ENCODE results near the gene AP2M1.
"Not testable (repeated sequence)": the region's sequence is repeated elsewhere in the genome, so short reads cannot be mapped to it uniquely, and the experiment has no call there.

The AP2M1 gene

DNA sequence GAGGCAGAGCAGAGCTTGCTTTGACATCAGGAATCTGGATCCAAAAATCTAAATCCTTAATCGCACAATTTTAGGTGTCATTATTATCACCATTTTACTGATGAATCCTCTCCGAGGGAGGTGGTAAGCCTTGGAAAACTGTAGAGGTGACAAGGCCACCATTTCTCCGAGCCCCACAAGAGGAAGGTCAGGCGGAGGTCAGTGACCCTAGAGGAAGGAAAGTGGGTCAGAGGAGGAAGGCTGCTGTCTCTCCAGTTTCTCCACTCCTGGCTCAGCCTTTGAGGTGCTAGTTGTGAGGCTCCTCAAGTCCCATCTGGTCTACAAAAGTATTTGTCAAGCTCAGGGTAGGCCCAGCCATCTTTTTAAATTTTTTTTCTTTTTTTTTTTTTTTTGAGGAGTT, 16.3 kb upstream of the AP2M1 start:
- DNase-seq: no peak

DNA sequence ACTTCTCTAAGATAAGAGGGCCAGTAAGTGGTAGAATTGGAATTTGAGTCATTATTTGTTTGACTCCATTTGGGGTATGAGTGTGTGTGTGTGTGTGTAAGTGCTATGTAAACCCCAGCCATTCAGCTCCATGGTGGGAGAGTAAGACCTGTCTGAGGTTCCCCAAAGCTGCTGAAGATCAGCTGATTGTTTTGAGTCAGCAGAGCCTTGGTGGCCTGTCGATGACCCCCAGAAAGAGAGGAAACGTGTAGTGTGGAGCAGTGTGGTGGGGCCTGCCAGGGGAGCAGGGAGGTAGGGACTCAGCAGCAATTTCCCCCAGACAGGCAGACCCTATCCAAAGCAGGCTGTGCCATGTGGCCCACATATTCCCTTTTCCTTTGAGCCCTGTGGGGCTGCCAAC, 14.2 kb upstream of the AP2M1 start:
- no peak for DNase-seq

DNA sequence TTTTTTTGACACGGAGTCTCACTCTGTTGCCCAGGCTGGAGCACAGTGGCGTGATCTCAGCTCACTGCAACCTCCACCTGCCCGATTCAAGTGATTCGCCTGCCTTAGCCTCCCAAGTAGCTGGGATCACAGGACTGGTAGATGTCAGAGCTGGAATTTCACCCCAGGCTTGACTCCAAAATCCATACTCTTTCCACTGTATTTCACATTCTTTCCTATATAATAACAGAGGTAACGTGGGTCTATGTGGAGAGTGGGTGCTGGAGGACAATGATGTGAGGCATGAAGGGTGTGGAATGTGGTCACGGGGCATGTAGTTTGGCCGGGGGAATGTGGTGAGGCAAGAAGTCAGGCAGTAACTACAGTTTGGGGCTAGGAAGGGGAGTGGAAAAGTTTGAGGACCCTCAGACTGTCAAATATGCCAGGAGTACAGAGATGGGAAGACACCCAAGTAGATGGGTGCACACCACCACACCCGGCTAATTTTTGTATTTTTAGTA, 12.0 kb upstream of the AP2M1 start:
- not testable (repeated sequence) for DNase-seq

DNA sequence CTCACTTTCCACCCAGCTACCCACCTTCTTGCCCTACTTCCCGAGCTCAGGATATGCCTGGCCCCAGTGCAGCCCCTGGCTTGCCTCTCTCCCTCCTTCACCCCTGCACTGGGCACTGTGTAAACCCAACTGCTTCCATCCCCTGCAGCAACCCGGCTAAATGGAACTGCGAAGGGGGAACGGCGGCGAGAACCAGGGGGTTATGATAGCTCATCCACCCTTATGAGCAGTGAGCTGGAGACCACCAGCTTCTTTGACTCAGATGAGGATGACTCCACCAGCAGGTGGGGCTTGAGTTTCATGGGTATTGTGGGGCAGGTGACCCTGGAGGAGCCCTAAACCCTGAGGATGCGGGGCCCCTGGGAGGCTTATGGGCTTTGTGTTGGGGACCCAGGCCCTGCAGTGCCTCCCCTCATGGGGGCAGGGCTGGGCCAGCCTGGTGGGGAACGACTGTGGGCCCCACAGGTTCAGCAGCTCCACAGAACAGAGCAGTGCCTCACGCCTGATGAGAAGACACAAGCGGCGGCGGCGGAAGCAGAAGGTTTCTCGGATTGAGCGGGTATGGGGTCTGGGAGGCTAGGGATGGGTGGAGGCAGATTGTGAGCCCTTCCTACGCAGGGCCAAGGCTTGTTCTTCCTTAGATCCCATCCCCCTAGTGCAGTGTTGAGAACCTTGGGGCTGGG, 9.9 kb upstream of the AP2M1 start:
- no peak for DNase-seq

DNA sequence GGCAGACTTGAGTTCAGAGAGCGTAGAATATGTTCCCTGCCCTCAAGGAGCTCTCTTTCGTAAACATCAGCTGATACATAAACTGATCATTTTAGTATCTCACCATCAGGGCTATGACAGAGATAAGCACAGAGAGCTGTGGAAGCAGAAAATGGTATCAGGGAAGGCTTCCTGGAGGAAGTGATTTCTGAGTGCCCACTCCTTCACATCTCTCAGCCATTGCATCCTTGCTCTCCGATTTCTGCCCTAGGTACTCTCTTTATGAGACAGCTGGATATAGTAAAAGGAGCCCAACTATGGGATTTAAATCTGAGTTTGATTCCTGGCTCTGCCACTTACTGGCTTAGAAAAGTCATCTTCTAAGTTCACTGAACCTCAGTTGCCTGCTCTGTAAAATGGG, 9.1 kb upstream of the AP2M1 start:
- DNase-seq: no peak

DNA sequence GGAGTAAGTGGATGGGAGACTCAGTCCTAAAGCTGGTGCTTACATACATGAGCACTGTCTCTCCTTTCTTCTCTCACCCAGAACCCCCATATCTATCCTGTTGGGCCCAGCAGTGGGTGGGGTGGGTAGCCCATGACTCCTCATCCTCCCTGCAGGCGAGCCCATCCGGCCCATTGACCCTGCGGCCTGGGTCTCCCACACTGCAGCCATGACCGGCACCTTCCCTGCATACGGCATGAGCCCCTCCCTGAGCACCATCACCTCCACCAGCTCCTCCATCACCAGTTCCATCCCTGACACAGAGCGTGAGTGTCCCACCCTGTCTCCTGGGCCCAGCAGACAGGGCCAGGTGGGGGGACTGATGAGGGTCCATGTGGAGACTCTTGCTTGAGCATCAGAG, 8.0 kb upstream of the AP2M1 start:
- DNase-seq: no peak

DNA sequence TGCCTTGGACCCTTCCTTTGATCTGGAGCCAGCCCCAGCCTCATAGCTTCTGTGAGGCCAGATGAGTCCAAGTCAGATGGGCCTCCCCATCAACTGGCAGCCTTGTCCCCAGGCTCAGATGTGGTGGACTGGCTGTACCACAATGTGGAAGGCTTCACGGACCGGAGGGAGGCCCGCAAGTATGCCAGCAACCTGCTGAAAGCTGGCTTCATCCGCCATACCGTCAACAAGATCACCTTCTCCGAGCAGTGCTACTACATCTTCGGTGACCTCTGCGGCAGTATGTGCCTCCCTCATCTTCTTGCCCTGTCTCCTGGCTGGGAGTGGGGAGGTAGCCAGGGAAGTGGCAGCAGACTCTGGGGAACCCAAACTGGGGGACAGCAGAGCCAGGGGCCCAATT, 6.9 kb upstream of the AP2M1 start:
- no peak for DNase-seq

DNA sequence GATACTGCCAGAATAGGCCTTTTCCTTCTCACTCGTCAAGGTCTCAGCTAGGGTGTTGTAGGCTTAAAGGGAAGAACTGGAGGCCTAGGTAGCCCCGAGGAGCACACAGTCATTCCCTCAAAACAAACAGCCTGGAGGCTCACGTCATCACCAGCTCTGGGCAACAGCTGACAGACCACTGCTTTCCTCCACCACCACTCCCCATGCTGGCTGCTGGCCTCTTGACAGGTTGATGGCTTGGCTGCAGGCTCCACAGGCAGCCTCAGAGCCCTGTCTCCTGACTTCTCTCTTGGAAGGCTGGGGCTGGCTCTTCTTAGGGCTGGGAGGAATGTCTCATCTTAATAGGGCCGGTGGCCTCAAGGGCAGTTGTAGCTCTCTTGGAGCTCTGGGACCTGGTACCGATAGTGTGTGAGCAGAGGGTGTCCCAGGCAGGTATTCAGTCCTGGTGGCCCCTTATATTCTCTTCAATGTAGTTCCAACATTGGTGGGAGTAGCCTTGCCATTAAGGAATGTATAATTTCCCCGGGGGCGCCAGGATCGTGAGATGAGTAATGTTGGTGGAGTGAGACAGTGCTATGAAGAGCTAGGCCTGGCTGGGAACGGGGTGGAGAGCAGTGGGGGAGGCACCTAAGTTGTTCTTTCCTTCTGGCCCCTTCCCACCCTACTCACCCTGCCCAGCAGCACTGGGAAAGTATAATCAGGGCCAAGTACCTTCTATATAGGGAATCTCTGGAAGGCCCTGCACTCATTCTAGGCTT, 6.1 kb upstream of the AP2M1 start:
- no peak for DNase-seq

DNA sequence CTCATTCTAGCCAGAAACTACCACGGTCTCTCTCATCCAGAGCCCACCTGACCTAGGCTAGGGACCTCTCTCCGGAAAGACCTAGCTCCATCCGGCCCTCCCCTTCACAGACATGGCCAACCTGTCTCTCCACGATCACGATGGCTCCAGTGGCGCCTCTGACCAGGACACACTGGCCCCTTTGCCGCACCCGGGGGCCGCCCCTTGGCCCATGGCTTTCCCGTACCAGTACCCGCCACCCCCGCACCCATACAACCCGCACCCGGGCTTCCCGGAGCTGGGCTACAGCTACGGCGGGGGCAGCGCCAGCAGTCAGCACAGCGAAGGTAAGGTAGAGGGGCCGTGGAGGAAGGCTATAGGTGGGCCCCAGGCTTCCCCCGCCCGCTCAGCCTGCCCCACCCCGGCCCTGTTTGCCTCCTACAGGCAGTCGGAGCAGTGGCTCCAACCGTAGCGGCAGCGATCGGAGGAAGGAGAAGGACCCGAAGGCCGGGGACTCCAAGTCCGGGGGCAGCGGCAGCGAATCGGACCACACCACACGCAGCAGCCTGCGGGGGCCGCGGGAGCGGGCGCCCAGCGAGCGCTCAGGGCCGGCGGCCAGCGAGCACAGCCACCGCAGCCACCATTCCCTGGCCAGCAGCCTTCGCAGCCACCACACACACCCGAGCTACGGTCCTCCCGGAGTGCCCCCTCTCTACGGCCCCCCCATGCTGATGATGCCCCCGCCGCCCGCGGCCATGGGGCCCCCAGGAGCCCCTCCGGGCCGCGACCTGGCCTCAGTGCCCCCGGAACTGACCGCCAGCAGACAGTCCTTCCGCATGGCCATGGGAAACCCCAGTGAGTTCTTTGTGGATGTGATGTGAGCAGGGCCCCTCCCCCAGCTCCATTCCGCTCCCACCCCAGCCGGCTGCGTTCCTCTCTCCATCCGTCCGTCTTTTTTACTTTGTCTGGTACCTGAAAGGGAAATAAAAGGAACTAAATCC, 4.5 kb upstream of the AP2M1 start:
- DNase-seq: no peak

DNA sequence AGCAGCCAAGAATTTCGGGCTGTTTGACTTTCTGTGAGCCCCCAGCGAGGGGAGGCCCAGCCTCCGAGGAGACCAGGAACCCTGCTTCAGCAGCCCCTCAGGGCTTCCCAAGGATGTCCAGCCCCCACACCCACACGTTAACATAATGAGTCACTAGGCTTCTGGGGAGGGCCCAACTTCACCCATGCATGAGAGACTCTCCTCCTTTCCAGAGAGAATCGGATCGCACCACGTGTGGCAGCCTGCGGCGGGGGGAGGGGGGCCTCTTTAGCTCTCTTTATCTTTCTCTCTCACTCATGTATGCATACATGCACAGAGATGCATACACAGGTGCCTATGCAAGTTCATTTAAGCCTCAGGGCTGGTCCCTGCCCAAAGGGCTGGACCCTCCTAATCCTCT, 3.1 kb upstream of the AP2M1 start:
- no peak for DNase-seq

DNA sequence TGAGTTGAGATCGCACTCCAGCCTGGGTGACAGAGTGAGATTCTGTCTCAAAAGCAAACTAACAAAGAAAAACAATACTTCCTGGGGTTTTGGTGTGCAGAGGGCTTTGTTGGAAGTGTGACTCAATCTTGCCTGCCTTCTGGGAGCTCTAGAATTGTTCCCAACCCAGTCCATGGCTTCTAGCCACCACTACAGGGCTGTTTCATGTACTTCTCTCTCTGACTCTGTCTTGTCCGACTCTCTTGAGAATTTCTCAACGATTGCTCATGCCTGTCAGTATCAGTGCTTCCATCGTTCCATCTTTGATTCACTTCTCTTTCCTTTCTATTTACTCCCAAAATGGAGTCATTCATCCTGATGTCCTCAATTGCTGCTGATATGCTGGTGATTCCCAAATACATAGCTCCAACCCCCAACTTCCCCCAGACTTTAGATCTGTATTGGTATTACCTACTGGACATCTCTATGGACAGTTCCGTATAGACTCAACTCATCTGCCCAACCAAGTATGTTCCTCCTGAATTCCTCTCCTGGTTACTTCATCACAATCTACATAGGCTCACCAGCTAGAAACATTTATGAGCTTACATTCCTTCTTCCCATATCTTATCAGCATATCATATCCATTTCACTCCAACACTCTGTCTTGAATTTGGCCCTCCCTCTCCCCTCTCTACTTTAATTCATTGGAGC, 1.8 kb upstream of the AP2M1 start:
- no peak for DNase-seq

DNA sequence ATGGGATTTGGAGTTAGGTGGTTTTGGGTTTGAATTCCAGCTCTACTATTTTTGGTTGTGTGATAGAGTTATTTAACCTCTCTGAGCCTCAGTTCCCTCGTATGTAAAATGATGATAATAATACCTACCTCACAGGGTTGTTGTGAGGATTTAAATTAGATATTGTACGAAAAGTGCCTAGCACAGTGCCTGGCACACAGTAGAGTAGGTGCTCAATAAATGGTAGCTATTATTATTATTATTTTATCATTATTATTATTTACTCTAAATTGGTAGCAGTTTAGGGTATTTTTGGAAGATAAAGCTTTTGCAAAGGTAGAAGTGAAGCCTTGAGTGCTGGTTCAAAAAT, 1.3 kb upstream of the AP2M1 start:
- no peak for DNase-seq

DNA sequence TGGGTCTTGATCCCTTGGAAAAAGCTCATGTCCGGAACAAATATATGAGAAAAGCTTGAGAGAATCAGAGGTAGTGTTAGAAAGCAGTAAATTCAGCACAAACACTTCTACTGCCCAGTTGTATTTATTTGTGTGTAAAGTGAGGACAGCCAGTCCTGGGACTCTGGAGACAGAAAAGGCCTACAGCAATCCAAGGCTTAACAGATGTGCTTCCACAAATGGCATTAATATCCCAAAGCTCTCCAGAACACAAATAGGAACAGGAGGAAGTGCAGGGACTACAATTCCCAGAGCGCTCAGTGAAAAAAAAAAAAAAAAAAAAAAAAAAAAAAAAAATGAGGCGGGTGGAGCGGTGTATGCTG, 390 bp upstream of the AP2M1 start:
- DNase-seq: no peak

DNA sequence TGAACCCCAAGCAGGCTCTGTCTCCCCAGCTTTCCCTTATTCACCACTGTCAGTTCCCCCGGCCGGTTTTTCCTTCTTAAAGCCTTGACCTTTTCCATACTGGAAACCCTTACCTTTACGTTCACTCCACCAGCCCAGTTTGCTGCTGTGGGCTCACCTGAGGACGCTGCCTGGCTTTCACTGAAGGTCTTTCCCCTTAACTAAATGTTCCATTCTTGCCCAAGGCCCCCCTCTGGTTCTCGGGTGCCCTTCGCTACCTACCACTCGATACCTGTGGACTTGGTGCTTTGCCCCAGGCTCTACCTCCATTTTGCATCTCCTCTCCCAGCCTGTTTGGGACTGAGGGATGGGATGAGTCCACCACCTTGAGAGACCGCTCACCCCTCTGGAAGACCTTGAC, 851 bp downstream of the AP2M1 start:
- no peak for DNase-seq

DNA sequence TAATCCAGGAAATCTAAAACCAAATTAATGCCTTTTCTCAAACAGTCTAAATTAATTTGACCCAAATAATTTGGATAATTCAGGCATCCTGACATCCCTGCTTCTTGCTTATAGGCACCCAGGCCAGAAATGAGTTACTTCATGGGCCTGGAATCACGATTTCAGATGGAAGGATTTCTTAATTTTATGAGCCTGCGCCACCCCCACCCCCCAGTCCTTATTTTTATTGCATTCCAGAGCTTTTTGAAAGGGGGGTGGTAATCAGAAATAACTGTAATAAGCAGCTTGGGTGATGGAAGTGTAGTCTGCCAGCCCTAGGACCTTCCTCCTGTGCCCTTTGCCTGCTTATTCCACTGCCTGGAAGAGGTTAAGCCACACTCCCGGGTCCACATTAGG, 1.3 kb downstream of the AP2M1 start:
- no peak for DNase-seq

DNA sequence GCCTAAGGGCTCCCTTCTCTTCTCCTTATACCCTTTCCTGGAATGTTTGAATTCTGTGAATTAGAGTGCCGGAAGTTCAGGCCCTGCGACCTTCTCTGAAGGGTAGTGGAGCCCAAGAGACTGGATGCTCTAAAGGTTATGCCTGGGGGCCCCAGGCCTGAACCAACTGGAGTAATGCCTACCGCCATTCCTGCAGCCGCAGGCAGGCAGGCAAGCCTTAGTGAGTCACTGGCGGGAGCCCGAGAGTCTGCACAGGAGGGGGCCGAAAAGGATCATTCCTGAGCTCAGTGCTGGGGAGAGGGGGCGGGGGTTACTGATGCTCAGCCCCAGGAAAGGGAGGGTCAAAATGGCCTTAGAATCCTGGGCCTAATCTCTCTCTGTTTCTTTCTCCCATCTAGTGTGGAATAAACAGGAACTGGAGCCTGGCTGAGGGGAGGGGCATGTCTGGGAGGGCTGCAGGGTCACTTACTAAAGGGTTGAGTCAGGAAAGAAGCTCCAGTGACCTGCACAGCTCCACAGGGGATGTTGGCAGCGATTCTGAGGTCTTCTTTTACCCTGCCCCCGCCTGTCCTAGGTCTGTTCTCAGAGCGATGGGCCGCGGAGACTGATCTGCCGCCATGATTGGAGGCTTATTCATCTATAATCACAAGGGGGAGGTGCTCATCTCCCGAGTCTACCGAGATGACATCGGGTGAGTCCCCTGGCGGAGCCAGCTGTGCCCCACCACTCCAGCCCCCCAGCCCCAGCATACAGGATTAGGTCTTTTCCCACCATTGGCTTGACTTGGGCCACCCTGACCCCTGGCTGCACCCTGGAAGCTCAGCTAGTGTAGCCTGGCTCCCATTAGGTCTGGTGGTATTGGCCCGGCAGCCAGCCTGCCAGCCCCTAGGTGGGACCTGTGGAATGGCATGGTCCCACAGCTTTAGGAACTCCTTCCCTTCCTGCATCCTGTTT, 2.0 kb downstream of the AP2M1 start:
- peak; percentile 60 for DNase-seq

DNA sequence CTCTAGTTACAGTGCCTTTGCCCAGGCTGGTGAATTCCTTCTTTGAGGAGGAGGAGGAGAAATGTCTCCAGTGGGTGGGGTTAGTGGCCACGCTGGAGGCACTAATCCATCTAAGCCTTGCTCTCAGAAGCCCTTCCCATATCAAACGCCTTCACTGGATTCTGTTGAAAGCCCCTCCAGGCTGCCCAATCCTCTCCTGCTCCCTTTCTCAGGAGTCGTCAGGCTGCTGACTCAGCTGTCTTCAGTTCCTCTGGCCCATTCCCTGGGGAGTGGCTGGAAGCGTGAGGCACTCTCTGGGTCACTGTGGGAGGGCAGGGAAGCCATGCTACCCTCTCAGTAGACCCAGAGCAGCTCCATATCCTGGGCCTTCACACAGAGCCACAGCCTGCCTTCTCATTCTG, 2.7 kb downstream of the AP2M1 start:
- no peak for DNase-seq

DNA sequence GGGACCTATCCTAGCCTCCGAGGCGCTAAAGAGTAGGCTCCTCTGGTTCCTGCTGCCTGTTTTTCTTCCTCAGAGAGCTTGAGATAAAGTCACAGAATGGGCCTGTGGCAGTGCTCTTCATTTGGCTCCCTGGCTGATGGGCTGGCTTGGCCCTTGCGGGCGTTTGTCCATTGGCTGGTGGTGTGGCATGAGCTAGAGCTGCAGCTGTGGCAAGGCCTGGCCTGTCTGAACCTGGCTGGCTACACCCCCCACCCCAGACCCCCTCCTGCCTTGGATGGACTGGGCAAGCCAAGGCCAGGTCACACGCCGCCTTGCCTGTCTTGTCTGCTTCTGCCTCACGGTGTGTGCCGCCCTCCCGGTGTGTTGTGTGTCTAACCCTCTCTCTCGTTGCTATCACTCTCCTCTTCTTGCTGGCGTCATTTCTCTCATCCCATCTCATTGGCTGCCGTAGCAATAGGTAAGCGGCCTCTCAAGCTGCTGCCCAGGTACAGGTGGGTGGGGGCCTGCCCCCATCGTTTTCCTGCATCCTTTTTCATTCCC, 3.2 kb downstream of the AP2M1 start:
- DNase-seq: no peak

DNA sequence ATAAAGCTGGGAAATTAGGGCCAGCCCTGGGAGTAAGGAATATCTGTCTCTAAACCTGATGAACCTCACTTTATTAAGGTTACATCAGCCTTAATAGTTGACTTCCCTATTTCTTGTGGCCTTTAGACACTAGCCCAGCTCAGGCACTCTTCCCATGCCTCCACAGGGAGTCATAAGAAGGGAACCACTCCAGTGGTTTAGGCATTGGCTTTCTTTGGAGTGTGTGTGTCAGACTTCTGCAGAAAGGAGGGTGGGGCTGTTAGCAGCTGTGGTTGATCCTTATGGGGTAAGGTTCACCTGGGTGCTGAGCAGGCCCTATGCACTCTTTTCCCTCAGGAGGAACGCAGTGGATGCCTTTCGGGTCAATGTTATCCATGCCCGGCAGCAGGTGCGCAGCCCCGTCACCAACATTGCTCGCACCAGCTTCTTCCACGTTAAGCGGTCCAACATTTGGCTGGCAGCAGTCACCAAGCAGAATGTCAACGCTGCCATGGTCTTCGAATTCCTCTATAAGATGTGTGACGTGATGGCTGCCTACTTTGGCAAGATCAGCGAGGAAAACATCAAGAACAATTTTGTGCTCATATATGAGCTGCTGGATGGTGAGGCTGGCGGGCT, 4.0 kb downstream of the AP2M1 start:
- no peak for DNase-seq

DNA sequence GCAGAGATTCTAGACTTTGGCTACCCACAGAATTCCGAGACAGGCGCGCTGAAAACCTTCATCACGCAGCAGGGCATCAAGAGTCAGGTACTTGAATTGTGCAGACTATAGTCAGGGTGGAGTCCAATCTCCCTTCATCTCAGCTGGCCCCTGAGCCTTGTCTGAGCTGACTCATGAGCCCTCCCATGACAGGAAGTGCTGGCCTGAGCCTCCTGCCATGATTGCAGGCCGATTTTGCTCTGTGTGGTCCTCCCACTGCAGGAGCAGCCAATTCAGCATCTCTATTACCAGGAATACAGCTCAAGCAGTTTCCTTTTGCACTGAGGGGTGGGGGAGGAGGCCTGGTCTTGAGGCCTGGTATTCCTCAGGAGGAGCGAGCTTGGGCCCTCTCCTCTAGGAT, 5.5 kb downstream of the AP2M1 start:
- peak; percentile 29 for DNase-seq

DNA sequence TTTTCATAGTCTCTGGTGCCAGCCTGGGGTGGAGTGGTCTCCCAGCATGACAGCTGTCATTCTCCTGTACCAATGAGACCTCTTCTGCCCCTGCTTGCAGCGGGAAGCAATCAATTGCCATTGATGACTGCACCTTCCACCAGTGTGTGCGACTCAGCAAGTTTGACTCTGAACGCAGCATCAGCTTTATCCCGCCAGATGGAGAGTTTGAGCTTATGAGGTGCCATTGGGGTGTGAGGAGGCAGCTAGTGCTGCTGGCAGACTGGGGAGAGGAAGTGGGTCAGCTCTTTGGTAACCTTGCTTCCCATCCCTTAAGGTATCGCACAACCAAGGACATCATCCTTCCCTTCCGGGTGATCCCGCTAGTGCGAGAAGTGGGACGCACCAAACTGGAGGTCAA, 6.9 kb downstream of the AP2M1 start:
- no peak for DNase-seq
